ENCODE measurements around the gene SPEG.

Gene SPEG

GRCh38 chr2:219403861-219404260 is 30.8 kb upstream of the SPEG start:
- no peak overlapping the region for H3K27ac ChIP-seq (ENCODE audit: low read depth, low read length)
- no peaks in the 10 kb centered on the region for H3K79me2 ChIP-seq (ENCODE audit: control insufficient read depth, low read length)
- no peaks in the 10 kb centered on the region for H3K36me3 ChIP-seq (ENCODE audit: control insufficient read depth, low read length)
- no peaks in the 10 kb centered on the region for H3K4me1 ChIP-seq (ENCODE audit: control insufficient read depth, low read length)
- no peaks in the 10 kb centered on the region for H3K9me2 ChIP-seq (replicated peaks; ENCODE audit: control insufficient read depth, low read length)
- no peaks in the 10 kb centered on the region for H3F3A ChIP-seq (ENCODE audit: control insufficient read depth, insufficient read depth)
- no peaks in the 10 kb centered on the region for H4K20me1 ChIP-seq (ENCODE audit: control insufficient read depth, insufficient read depth, low read depth, low read length)
- no peaks in the 10 kb centered on the region for H3K9me3 ChIP-seq (ENCODE audit: control insufficient read depth, insufficient read depth, low read length)
- H3K27me3 ChIP-seq (ENCODE audit: control insufficient read depth, low read length), result 0 out of 2 replicates have a peak, but pooled peaks cover 3% of the 10 kb centered on the region
- TF ChIP-seq, protein P1, sequence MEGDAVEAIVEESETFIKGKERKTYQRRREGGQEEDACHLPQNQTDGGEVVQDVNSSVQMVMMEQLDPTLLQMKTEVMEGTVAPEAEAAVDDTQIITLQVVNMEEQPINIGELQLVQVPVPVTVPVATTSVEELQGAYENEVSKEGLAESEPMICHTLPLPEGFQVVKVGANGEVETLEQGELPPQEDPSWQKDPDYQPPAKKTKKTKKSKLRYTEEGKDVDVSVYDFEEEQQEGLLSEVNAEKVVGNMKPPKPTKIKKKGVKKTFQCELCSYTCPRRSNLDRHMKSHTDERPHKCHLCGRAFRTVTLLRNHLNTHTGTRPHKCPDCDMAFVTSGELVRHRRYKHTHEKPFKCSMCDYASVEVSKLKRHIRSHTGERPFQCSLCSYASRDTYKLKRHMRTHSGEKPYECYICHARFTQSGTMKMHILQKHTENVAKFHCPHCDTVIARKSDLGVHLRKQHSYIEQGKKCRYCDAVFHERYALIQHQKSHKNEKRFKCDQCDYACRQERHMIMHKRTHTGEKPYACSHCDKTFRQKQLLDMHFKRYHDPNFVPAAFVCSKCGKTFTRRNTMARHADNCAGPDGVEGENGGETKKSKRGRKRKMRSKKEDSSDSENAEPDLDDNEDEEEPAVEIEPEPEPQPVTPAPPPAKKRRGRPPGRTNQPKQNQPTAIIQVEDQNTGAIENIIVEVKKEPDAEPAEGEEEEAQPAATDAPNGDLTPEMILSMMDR (IDR thresholded peaks at IDR 0.05; ENCODE audit: low read depth, low read length, poor library complexity, severe bottlenecking), result no peak
- TF ChIP-seq EZH2phosphoT487 (IDR thresholded peaks at IDR 0.05; ENCODE audit: borderline replicate concordance, low read length), result no peak
- no peak overlapping the region for H3K4me2 ChIP-seq (ENCODE audit: low read length)
- H3K4me3 ChIP-seq (ENCODE audit: low read length), result no peak overlapping the region

GRCh38 chr2:219404291-219404910 is 30.2 kb upstream of the SPEG start:
- no peaks in the 10 kb centered on the region for H3K4me1 ChIP-seq (ENCODE audit: control insufficient read depth, low read length)
- H3K4me2 ChIP-seq (ENCODE audit: low read length), result no peak overlapping the region
- TF ChIP-seq, protein P1 (IDR thresholded peaks at IDR 0.05; ENCODE audit: low read depth, low read length, poor library complexity, severe bottlenecking), result no peak
- no peak for TF ChIP-seq EZH2phosphoT487 (IDR thresholded peaks at IDR 0.05; ENCODE audit: borderline replicate concordance, low read length)
- H3K9me2 ChIP-seq (replicated peaks; ENCODE audit: control insufficient read depth, low read length), result no peaks in the 10 kb centered on the region
- H3K79me2 ChIP-seq (ENCODE audit: control insufficient read depth, low read length), result no peaks in the 10 kb centered on the region
- H3K9me3 ChIP-seq (ENCODE audit: control insufficient read depth, insufficient read depth, low read length), result no peaks in the 10 kb centered on the region
- H3K27me3 ChIP-seq (ENCODE audit: control insufficient read depth, low read length), result 0 out of 2 replicates have a peak, but pooled peaks cover 3% of the 10 kb centered on the region
- no peaks in the 10 kb centered on the region for H3K36me3 ChIP-seq (ENCODE audit: control insufficient read depth, low read length)
- no peak overlapping the region for H3K27ac ChIP-seq (ENCODE audit: low read depth, low read length)
- H3F3A ChIP-seq (ENCODE audit: control insufficient read depth, insufficient read depth), result no peaks in the 10 kb centered on the region
- no peaks in the 10 kb centered on the region for H4K20me1 ChIP-seq (ENCODE audit: control insufficient read depth, insufficient read depth, low read depth, low read length)
- H3K4me3 ChIP-seq (ENCODE audit: low read length), result no peak overlapping the region

GRCh38 chr2:219404954-219405353 is 29.7 kb upstream of the SPEG start:
- no peaks in the 10 kb centered on the region for H3K79me2 ChIP-seq (ENCODE audit: control insufficient read depth, low read length)
- no peaks in the 10 kb centered on the region for H3K4me1 ChIP-seq (ENCODE audit: control insufficient read depth, low read length)
- H3K4me2 ChIP-seq (ENCODE audit: low read length), result no peak overlapping the region
- no peaks in the 10 kb centered on the region for H3K9me2 ChIP-seq (replicated peaks; ENCODE audit: control insufficient read depth, low read length)
- TF ChIP-seq, protein P1 (IDR thresholded peaks at IDR 0.05; ENCODE audit: low read depth, low read length, poor library complexity, severe bottlenecking), result no peak
- TF ChIP-seq EZH2phosphoT487 (IDR thresholded peaks at IDR 0.05; ENCODE audit: borderline replicate concordance, low read length), result no peak
- H4K20me1 ChIP-seq (ENCODE audit: control insufficient read depth, insufficient read depth, low read depth, low read length), result no peaks in the 10 kb centered on the region
- no peaks in the 10 kb centered on the region for H3F3A ChIP-seq (ENCODE audit: control insufficient read depth, insufficient read depth)
- no peak overlapping the region for H3K4me3 ChIP-seq (ENCODE audit: low read length)
- no peaks in the 10 kb centered on the region for H3K36me3 ChIP-seq (ENCODE audit: control insufficient read depth, low read length)
- no peak overlapping the region for H3K27ac ChIP-seq (ENCODE audit: low read depth, low read length)
- H3K27me3 ChIP-seq (ENCODE audit: control insufficient read depth, low read length), result 0 out of 2 replicates have a peak, but pooled peaks cover 3% of the 10 kb centered on the region
- no peaks in the 10 kb centered on the region for H3K9me3 ChIP-seq (ENCODE audit: control insufficient read depth, insufficient read depth, low read length)

Data from DOHH2 (cell line).